Tibial artery (tissue), 4 donors: Measurements from ENCODE around the gene C2CD4C.

Experiments
- DNase-seq, 2 donors: peaks; one replicate each; pipeline ENCODE4 v3.0.0-alpha.2; 2019
- H3K27ac ChIP-seq, 2 donors: fragments of 200-600 bp; sonication (generic) in 1 of 2; 1 replicate in 1 of 2; 2 replicates in 1 of 2; pipeline ENCODE4 v1.5.1; 2018 to 2019; ENCODE audit warnings: mild to moderate bottlenecking in 1 of 2
- H3K27me3 ChIP-seq, 2 donors: fragments of 200-600 bp; sonication (generic) in 1 of 2; one replicate each; pipeline versions ENCODE4 v1.5.1 to v1.6.0; 2016 to 2019
- H3K36me3 ChIP-seq, 3 donors: fragments of 200-600 bp; sonication (generic) in 2 of 3; one replicate each; pipeline ENCODE4 v1.5.1; 2016 to 2019; ENCODE audit warnings: mild to moderate bottlenecking in 2 of 3
- H3K4me1 ChIP-seq, 4 donors: fragments of 200-600 bp; sonication (generic) in 2 of 4; 1 replicate in 3 of 4; 2 replicates in 1 of 4; pipeline ENCODE4 v1.5.1; 2016 to 2019
- H3K4me3 ChIP-seq, 2 donors: fragments of 200-600 bp; sonication (generic) in 1 of 2; 1 replicate in 1 of 2; 2 replicates in 1 of 2; pipeline ENCODE4 v1.5.1; 2018 to 2019; ENCODE audit warnings: mild to moderate bottlenecking in 2 of 2
- H3K9me3 ChIP-seq, 3 donors: fragments of 200-600 bp; sonication (generic) in 1 of 3; one replicate each; pipeline ENCODE4 v1.5.1; 2016 to 2019
- CTCF ChIP-seq, 2 experiments: fragments of 200-600 bp in 1 of 2; fragments of 450-650 bp in 1 of 2; IDR thresholded peaks; one replicate each; pipeline ENCODE4 v1.5.1; 2017 to 2019; ENCODE audit warnings: antibody characterized with exemption in 2 of 2, mild to moderate bottlenecking in 1 of 2, moderate library complexity in 1 of 2
- intact Hi-C: fragments of 100-400 bp; cut with DNase I; formaldehyde crosslinking; loops from one replicate; pipeline ENCODE4 v1.15.0; 2023; ENCODE audit warnings: low total_unique reads

The C2CD4C gene

DNA sequence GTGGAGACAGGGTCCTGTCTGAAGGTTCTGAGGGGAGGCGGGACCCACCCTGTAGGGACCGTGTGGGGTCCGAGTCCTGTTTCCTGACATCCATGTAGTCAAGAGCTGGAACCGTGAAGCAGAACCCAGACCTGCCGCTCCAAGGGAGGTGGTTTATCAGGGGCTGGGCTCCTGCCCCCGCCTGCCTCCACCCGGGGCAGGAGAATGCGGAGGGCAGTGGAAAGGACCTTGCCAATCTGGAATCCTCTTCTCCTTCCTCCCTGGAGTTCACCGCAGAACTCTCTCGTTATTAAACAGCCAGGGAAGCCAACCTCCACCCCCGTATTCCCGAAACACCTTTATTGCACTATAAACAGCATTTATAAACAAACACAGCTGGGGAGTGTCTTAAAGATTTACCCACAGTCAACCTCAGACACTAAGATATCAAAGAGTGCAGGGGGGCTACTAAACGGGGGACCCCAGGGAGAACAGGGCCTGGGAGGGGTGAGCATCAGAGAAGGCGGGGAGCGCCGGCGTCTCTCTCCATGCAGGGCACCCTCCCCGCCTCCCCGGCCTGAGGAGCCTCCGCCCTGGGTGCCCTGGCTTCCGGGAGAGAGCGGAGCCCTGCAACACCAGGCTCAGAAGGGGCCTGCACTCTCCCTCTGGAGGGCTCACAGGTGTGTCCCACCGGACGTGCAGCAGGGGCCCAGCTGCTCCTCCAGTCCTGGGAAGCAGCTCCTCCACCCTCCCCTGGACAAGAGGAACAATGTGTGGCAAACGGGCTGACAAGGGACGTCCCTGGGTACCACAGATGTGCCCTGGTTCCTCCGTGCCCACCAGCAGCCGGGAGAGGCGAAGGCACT lies 3.6 kb downstream of the C2CD4C start:
- Histone ChIP-seq H3K4me3 (no peak overlapping the region), H3K27ac (no peak overlapping the region), H3K36me3 (no peaks in the 10 kb centered on the region), H3K4me1 (peaks cover 0 to 23% (median 21%) of the 10 kb centered on the region in 4 donors), H3K27me3 (peaks cover 0 to 84% of the 10 kb centered on the region in 2 donors), H3K9me3 (no peaks in the 10 kb centered on the region)
- DNase-seq = peak in 1 of 2 donors; percentile 51
- TF ChIP-seq CTCF (IDR thresholded peaks at IDR 0.05) = no peak
- intact Hi-C loops = no loop called here

DNA sequence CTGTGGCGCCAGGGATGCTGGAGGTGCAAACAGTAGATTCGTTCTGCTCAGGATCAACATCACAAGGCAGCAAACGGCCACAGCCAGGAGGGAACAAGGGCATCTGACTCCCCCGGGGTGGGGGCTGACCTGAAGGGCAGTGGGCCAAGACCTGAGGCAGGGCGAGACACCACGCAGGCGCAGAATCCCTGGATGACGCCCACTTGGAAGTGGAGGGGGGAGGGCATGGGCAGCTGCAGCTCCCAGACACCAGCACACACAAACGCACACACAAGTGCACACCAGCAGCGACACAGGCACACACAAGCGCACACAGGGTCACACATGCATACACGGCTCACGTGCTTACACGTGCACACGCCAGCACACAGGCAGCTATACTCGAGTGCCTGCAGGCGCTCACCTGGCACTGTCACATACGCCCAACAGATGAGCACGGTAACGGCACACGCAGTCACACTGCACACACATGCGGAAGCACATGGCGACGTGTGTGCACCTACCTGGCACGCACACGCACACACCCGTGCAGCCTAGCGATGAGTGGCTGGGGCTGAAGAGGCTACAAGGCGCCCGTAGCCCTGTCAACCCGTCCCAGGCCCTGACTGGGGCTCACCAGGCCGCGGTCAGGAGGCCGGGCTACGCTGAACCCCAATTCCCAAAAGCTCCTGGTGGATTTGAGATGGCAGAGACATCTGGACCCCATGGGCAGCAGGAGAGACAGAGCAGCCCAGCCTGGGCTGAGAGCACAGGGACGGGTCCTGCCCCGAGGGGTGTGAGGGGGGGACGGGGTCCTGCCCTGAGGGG lies 5.5 kb downstream of the C2CD4C start:
- H3K27me3 ChIP-seq = peaks cover 0 to 69% of the 10 kb centered on the region in 2 donors
- TF ChIP-seq CTCF (IDR thresholded peaks at IDR 0.05) = no peak
- no peak for DNase-seq
- H3K4me3 ChIP-seq = no peak overlapping the region
- H3K9me3 ChIP-seq = no peaks in the 10 kb centered on the region
- peaks cover 0 to 6% (median 4%) of the 10 kb centered on the region in 4 donors for H3K4me1 ChIP-seq
- intact Hi-C loops = no loop called here
- H3K36me3 ChIP-seq = no peaks in the 10 kb centered on the region
- H3K27ac ChIP-seq = no peak overlapping the region

- no peak overlapping the region for H3K4me3 ChIP-seq
- intact Hi-C loops = no loop called here
Measured at GRCh38 chr19:402786-403185, 6.2 kb downstream of the C2CD4C start.

GRCh38 chr19:401866-402511 lies 7.0 kb downstream of the C2CD4C start:
- Histone ChIP-seq H3K4me3 (no peak overlapping the region), H3K27me3 (peaks cover 0 to 55% of the 10 kb centered on the region in 2 donors), H3K9me3 (no peaks in the 10 kb centered on the region), H3K4me1 (no peaks in the 10 kb centered on the region), H3K27ac (no peak overlapping the region), H3K36me3 (no peaks in the 10 kb centered on the region)
- DNase-seq = no peak
- intact Hi-C loops = no loop called here
- no peak for TF ChIP-seq CTCF (IDR thresholded peaks at IDR 0.05)

More at GRCh38 chr19:402786-403185, 6.2 kb downstream of the C2CD4C start:
- H3K27me3 ChIP-seq = peaks cover 0 to 63% of the 10 kb centered on the region in 2 donors
- no peaks in the 10 kb centered on the region for H3K36me3 ChIP-seq
- H3K27ac ChIP-seq = no peak overlapping the region
- H3K4me1 ChIP-seq = no peaks in the 10 kb centered on the region
- no peak for DNase-seq
- TF ChIP-seq CTCF (IDR thresholded peaks at IDR 0.05) = no peak
- H3K9me3 ChIP-seq = no peaks in the 10 kb centered on the region

GRCh38 chr19:400976-401865 lies 7.7 kb downstream of the C2CD4C start:
- intact Hi-C loops = no loop called here
- Histone ChIP-seq H3K36me3 (no peaks in the 10 kb centered on the region), H3K4me1 (no peaks in the 10 kb centered on the region), H3K27ac (no peak overlapping the region), H3K4me3 (no peak overlapping the region), H3K27me3 (peaks cover 0 to 47% of the 10 kb centered on the region in 2 donors), H3K9me3 (no peaks in the 10 kb centered on the region)
- DNase-seq = no peak
- TF ChIP-seq CTCF (IDR thresholded peaks at IDR 0.05) = no peak
